HEK293T (cell line): ENCODE data around the gene MACROD2.

Source experiments
- CTCF ChIA-PET: fragments of 350-600 bp; formaldehyde crosslinking; extraction: SDS; loops from one replicate; lab custom pipeline; 2021; ENCODE audit warnings: antibody characterized with exemption, inconsistent platforms; lab: Yijun Ruan, JAX
- POLR2A ChIA-PET: fragments of 350-600 bp; formaldehyde crosslinking; extraction: SDS; loops from one replicate; lab custom pipeline; 2020; ENCODE audit warnings: antibody characterized with exemption, inconsistent platforms; lab: Yijun Ruan, JAX
- DNase-seq: peaks from one replicate; pipeline ENCODE4 v3.0.0; 2012; ENCODE audit warnings: mixed read lengths; ENCODE audit errors: extremely low spot score
- ARNT ChIP-seq: fragments of 450-650 bp; IDR thresholded peaks from 2 replicates; pipeline ENCODE4 v1.6.1; 2017; ENCODE audit warnings: mild to moderate bottlenecking
- BHLHE40 ChIP-seq: fragments of 450-650 bp; IDR thresholded peaks from 2 replicates; pipeline ENCODE4 v1.6.1; 2016; ENCODE audit warnings: mild to moderate bottlenecking, moderate library complexity, borderline replicate concordance
- CTBP1 ChIP-seq: fragments of 450-650 bp; IDR thresholded peaks from 2 replicates; pipeline ENCODE4 v1.6.1; 2016; ENCODE audit warnings: borderline replicate concordance
- ELF4 ChIP-seq: fragments of 450-650 bp; IDR thresholded peaks from 2 replicates; pipeline ENCODE4 v1.6.1; 2017; ENCODE audit warnings: antibody characterized with exemption
- FOXA1 ChIP-seq: fragments of 450-650 bp; IDR thresholded peaks from 2 replicates; pipeline ENCODE4 v1.6.1; 2016; ENCODE audit warnings: mild to moderate bottlenecking
- FOXK2 ChIP-seq: fragments of 450-650 bp; IDR thresholded peaks from 2 replicates; pipeline ENCODE4 v1.6.1; 2016; ENCODE audit warnings: mild to moderate bottlenecking
- FOXM1 ChIP-seq: fragments of 450-650 bp; IDR thresholded peaks from 2 replicates; pipeline ENCODE4 v1.6.1; 2017; ENCODE audit warnings: mild to moderate bottlenecking, borderline replicate concordance
- HDGF ChIP-seq: fragments of 450-650 bp; IDR thresholded peaks from 2 replicates; pipeline ENCODE4 v1.6.1; 2017; ENCODE audit warnings: antibody characterized with exemption, borderline replicate concordance
- L3MBTL2 ChIP-seq: fragments of 450-650 bp; conservative IDR thresholded peaks from 2 replicates; pipeline ENCODE4 v1.6.1; 2016; ENCODE audit warnings: mild to moderate bottlenecking
- LEF1 ChIP-seq: fragments of 450-650 bp; IDR thresholded peaks from 2 replicates; pipeline ENCODE4 v1.6.1; 2017; ENCODE audit warnings: mild to moderate bottlenecking, borderline replicate concordance
- NFRKB ChIP-seq: fragments of 450-650 bp; IDR thresholded peaks from 2 replicates; pipeline ENCODE4 v1.6.1; 2016; ENCODE audit warnings: mild to moderate bottlenecking, moderate library complexity
- SP1 ChIP-seq: fragments of 450-650 bp; IDR thresholded peaks from 2 replicates; pipeline ENCODE4 v1.6.1; 2017
- SUZ12 ChIP-seq: fragments of 450-650 bp; IDR thresholded peaks from 2 replicates; pipeline ENCODE4 v1.6.1; 2016; ENCODE audit warnings: mild to moderate bottlenecking
- TARDBP ChIP-seq: fragments of 450-650 bp; IDR thresholded peaks from 2 replicates; pipeline ENCODE4 v1.6.1; 2016
- ZNF384 ChIP-seq: fragments of 450-650 bp; IDR thresholded peaks from 2 replicates; pipeline ENCODE4 v1.6.1; 2016
- TF ChIP-seq, protein P1 (sequence below): fragments of 450-650 bp; IDR thresholded peaks from 2 replicates; pipeline ENCODE4 v1.6.1; 2016

Gene MACROD2

DNA sequence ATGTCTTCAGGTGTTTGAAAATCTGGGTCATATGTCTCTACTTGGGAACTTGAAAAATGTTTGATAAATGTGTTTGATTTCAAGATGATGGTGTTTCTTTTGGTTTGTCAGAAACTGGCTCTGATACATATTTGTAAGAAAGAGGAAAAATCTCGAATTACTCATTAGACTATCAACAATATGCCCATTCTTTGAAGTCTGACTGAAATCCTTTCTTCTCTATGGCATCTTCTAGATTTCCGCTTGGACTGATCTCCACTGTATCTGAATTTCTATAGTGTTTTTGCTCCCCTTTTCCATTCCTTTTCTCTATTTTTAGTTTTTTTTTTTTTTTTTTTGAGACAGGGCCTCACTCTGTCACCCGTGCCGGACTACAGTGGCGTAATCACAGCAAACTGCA, 1481.5 kb downstream of the MACROD2 start:
- DNase-seq = no peak
- ChIA-PET CTCF (no interaction called here), POLR2A (no interaction called here)
- TF ChIP-seq ELF4 (no peak), CTBP1 (no peak), SUZ12 (no peak), BHLHE40 (no peak), LEF1 (no peak), SP1 (no peak), FOXK2 (no peak), FOXM1 (no peak), TARDBP (no peak), L3MBTL2 (no peak), FOXA1 (no peak), NFRKB (no peak), ARNT (no peak)
- TF ChIP-seq, protein P1, sequence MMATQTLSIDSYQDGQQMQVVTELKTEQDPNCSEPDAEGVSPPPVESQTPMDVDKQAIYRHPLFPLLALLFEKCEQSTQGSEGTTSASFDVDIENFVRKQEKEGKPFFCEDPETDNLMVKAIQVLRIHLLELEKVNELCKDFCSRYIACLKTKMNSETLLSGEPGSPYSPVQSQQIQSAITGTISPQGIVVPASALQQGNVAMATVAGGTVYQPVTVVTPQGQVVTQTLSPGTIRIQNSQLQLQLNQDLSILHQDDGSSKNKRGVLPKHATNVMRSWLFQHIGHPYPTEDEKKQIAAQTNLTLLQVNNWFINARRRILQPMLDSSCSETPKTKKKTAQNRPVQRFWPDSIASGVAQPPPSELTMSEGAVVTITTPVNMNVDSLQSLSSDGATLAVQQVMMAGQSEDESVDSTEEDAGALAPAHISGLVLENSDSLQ = no peak

GRCh38 chr20:15482525-15482924, 1487.2 kb downstream of the MACROD2 start:
- CTCF ChIA-PET = no interaction called here
- POLR2A ChIA-PET = no interaction called here
- no peak for TF ChIP-seq HDGF
- DNase-seq = no peak

- no peak for DNase-seq
- no peak for TF ChIP-seq HDGF
- TF ChIP-seq ARNT = no peak
- no peak for TF ChIP-seq FOXM1
- TF ChIP-seq NFRKB = no peak
- TF ChIP-seq L3MBTL2 = no peak
- no peak for TF ChIP-seq ELF4
- TF ChIP-seq TARDBP = no peak
- TF ChIP-seq CTBP1 = no peak
- TF ChIP-seq, protein P1 = no peak
- TF ChIP-seq SUZ12 = no peak
- TF ChIP-seq FOXK2 = no peak
- no peak for TF ChIP-seq FOXA1
- ChIA-PET CTCF (no interaction called here), POLR2A (no interaction called here)
Observed at GRCh38 chr20:15485519-15485918, 1490.2 kb downstream of the MACROD2 start.

DNA sequence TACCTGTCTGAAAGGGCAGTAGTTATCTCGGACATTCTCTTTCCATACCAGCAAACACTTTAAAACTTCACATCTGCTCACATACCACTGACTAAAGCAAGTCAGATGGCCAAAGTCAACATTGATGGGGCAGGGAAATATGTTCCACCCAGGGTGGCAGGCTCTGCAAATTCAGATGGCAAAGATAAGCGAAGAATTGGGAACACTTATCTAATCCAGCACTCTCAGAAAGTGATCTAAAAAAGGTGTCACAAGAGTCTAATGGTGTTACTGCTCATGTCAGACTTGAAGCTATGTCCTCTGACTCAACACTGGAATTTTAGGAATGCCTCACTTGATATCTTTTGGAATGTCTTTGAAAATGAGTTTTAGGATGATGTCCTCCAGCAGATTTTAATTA, 1491.7 kb downstream of the MACROD2 start:
- TF ChIP-seq CTBP1 (no peak), BHLHE40 (no peak), LEF1 (no peak), FOXA1 (no peak), TARDBP (no peak), L3MBTL2 (no peak), FOXK2 (no peak), NFRKB (no peak), HDGF (no peak), ARNT (no peak), SUZ12 (no peak), ZNF384 (no peak), ELF4 (no peak), SP1 (no peak), FOXM1 (no peak)
- TF ChIP-seq, protein P1 = no peak
- ChIA-PET POLR2A (no interaction called here), CTCF (no interaction called here)
- no peak for DNase-seq

GRCh38 chr20:15487682-15488081, 1492.4 kb downstream of the MACROD2 start:
- no peak for DNase-seq
- ChIA-PET POLR2A (no interaction called here), CTCF (no interaction called here)
- TF ChIP-seq TARDBP (no peak), NFRKB (no peak), BHLHE40 (no peak), LEF1 (no peak), FOXM1 (no peak), ZNF384 (no peak), HDGF (no peak), FOXA1 (no peak), SP1 (no peak), ARNT (no peak), FOXK2 (no peak), CTBP1 (no peak), L3MBTL2 (no peak), ELF4 (no peak)
- TF ChIP-seq, protein P1 = no peak

DNA sequence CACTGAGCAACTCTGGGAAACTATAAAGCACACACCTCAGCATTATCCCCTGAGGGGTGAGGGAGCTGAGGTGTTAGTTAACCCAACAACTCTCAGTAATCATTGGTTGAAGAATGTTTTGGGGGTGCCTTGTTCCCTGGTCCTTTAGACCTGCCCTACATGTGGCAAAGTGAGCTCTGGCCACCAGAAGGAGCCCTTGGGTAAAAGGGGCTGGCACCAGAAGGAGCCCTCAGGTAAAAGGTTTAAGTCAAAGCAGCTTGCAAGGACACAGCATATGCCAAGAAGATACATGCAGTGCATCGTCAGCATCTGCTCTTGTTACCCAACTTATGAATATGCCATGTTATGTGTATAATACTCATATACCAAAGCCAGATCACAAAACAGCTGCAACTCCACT, 1496.3 kb downstream of the MACROD2 start:
- DNase-seq = no peak
- POLR2A ChIA-PET = no interaction called here
- TF ChIP-seq CTBP1 = no peak
- TF ChIP-seq BHLHE40 = no peak
- no peak for TF ChIP-seq LEF1
- TF ChIP-seq TARDBP = no peak
- CTCF ChIA-PET = interaction anchor here (0.6 kb wide), 1 partner anchor 169 kb away, joined by 4 read pairs; no protein-coding TSS in a partner anchor
